COLO668 (cell line): ENCODE results near the gene IGHMBP2.
"Not testable (repeated sequence)": the region's sequence is repeated elsewhere in the genome, so short reads cannot be mapped to it uniquely, and the experiment has no call there.

Experiments
- DNase-seq: peaks from one replicate; lab custom pipeline; 2025; ENCODE audit not compliant: unreplicated experiment; lab: John Stamatoyannopoulos, UW

The IGHMBP2 gene

DNA sequence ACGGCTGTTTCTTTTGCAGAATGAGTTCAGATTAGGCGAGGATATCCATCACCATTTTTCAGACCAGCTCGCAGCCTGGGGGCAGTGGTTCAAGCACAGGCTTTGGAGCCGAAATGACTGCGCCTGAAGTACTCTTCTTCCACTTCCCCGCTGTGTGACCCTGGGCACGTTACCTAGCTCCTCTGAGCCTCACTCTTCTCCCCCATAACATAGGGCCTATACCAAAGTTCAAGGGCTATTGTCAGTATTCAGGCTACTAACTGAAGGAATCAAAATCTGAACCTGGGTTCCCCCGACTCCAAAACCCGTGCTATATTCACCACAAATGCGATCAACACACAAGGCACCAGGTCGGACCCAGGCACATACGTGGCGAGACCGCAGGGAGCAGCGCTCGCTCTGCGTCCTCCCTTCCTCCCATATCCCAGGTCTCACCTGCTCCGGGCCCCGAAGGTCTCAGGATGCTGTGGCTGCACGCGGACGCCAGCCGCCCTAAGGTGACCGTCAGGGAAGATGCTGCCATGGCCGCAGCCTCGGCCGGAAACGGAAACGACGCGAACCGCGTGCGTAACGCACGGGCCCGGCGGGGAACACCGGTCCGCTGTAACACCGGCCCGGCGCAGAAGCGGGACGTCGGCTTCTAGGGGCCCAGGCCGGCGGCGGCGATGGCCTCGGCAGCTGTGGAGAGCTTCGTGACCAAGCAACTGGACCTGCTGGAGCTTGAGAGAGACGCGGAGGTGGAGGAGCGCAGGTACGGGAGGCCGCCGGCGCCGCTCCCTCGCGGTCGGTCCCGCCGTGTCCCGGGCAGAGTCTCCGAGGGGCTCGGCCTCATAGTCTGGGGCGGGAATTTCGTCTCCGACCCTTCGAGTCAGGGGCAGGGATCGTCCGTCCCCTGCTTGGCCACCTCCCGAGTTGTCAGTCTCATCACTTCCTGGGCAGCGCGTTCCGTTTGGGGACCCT, at the start of gene IGHMBP2, which contains the start of gene MRPL21:
Gene IGHMBP2, plus strand, starts transcription at position 604 of the 960 bp plus-strand sequence. Its CDS starts 62 bp downstream, at position 666.
Gene MRPL21, minus strand, starts transcription at position 545 of the 960 bp plus-strand sequence. Its CDS starts 22 bp downstream, at position 523.
- peak; percentile 87 for DNase-seq

- no peak for DNase-seq
Measured at GRCh38 chr11:68854273-68854958, 49.3 kb upstream of the IGHMBP2 start.

GRCh38 chr11:68855205-68855981, 48.3 kb upstream of the IGHMBP2 start:
- no peak for DNase-seq

DNA sequence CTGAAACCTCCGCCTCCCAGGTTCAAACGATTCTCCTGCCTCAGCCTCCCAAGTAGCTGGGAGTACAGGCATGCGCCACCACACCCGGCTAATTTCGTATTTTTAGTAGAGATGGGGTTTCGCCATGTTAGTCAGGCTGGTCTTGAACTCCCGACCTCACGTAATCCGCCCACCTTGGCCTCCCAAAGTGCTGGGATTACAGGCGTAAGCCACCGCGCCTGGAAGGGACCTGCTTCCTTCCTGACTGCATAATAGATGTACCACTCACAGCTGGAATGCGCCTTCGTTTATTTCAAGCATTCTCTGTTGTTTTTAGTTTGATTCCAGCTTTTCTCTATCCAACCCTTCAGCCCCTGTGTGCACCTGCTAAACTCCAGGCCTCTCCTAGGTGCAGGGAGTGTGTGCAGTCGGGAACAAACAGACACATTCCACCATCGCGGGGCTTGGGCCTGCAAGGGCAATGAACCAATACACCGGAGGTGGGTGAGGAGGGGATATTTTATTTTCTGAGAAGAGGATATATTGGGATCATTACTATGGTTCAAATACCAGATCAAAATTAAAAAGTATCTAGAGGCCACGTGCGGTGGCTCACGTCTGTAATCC, 47.2 kb upstream of the IGHMBP2 start:
- DNase-seq, result not testable (repeated sequence)

- DNase-seq, result no peak
Measured at GRCh38 chr11:68857037-68857586, 46.6 kb upstream of the IGHMBP2 start.

DNA sequence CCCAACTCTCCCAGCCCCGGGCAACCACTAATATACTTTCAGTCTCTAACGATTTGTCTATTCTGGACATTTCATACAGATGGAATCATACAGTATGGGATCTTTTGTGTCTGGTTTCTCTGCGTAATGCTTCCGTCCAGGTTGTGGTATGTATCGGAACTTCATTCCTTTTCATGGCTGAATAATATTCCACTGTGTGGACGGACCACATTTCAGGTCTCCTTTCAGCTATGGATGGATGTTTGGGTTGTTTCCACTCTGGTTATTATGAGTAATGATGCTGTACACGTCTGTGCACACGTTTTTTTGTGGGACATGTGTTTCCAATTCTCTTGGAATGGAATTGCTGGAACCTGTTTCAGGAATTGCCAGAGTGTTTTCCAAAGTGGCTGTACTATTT, 44.6 kb upstream of the IGHMBP2 start:
- DNase-seq, result no peak

DNA sequence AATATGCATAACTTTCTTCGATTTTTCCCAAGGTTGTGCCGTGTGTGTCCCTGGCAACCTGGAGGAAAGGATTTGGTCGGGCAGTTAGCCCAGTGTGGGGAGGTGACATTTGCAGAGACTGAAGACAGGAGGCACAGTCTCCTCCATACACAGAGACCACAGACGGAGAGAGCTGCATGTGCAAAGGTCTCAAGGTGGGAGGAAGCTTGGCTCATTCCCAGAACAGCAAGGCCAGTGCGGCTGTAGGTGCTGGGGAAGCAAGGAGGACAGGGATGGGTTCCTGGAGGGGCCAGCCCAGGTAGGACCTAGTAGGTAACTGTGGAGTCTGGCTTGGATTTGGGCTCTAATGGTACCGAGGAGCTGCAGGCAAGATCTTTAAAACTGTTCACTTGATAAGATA, 41.3 kb upstream of the IGHMBP2 start:
- no peak for DNase-seq

- no peak for DNase-seq
Measured at GRCh38 chr11:68863553-68864265, 40.0 kb upstream of the IGHMBP2 start.

- no peak for DNase-seq
Measured at GRCh38 chr11:68865241-68865640, 38.5 kb upstream of the IGHMBP2 start.

- DNase-seq, result no peak
Measured at GRCh38 chr11:68867066-68867465, 36.6 kb upstream of the IGHMBP2 start.

DNA sequence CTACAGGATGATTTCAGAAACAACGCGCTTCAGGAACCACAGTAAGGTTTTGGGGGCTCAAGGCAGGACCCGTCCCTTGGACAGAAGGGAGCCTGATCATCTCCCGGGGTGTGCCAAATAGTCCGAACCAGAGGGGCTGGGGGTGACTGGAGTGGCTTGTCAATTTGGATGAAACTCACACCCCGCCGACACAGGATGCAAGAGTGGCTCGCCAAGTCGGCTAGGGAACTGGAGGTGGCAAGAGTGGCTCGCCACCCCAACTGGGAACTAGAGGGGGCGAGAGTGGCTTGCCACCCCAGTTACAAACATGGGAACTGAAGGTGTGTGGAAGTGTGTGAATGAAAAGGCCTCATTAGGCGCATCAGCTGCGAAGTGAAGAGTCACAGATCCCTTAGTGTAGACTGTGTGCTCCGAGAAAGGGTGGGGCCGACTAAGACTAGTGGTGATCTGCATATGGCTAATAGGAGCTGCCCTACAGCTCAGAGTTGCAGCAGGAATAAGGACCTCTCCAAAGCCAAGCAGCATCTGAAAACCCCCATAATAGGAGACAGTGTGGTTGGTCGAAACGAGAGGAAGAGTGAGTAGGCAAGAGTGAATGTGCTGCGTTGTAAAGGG, 35.4 kb upstream of the IGHMBP2 start:
- no peak for DNase-seq

- no peak for DNase-seq
Measured at GRCh38 chr11:68870470-68870869, 33.2 kb upstream of the IGHMBP2 start.

DNA sequence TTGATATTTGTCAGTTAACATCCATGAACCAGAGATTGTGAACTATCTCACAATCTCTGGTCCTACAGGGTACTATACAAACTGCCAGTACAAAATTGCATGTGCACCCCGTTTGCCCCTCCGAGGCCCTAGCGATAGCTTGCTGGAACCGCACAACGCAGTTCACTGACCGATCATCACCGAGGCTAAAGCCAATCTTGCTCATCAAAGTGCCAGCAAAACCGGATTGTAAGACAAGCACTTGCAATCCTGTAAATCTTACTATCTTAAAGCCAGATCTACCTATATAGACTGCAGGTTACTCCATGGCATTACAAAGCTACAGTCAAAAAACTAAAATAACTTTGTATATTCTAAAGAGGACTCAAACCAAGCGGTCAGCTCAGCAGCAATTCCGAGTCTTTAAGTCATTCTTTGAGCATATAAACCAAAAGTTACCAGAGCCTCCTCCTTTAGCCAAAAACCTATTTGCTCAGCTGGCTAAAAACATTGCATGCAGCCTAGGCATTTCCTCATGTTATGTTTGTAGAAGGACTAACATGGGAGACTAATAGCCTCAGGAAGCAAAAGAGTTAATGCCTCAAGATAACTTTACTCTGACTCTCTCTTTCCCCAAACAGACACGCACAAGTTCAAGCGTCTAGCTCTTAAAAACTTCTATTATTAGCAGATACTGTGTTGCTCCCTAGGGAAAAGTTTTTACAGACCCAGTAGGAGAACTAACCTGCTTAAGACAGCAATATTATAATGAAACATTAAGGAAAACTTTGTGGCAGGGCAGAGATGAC, 31.3 kb upstream of the IGHMBP2 start:
- DNase-seq, result no peak

GRCh38 chr11:68878022-68878421, 25.7 kb upstream of the IGHMBP2 start:
- no peak for DNase-seq

- no peak for DNase-seq
Measured at GRCh38 chr11:68880851-68881250, 22.8 kb upstream of the IGHMBP2 start.

- DNase-seq, result no peak
Measured at GRCh38 chr11:68881320-68881719, 22.4 kb upstream of the IGHMBP2 start.

GRCh38 chr11:68882391-68882790, 21.3 kb upstream of the IGHMBP2 start:
- DNase-seq, result no peak

GRCh38 chr11:68884827-68885226, 18.9 kb upstream of the IGHMBP2 start:
- DNase-seq, result not testable (repeated sequence)
